HG03175 (cell line): Measurements from ENCODE around the gene BHMT2.

Source experiments
- ATAC-seq: cut with Tn5 transposase; IDR thresholded peaks from one replicate; pipeline ENCODE4 v1.9.1; 2021; ENCODE audit warnings: mild to moderate bottlenecking, moderate library complexity; ENCODE audit not compliant: unreplicated experiment

Gene BHMT2

GRCh38 chr5:79119486-79119885 is 49.9 kb downstream of the BHMT2 start:
- ATAC-seq, result no peak

GRCh38 chr5:79120221-79120620 is 50.7 kb downstream of the BHMT2 start:
- ATAC-seq, result no peak

GRCh38 chr5:79122973-79123372 is 53.4 kb downstream of the BHMT2 start:
- no peak for ATAC-seq

GRCh38 chr5:79124607-79125006 is 55.0 kb downstream of the BHMT2 start:
- no peak for ATAC-seq

GRCh38 chr5:79130781-79131180 is 61.2 kb downstream of the BHMT2 start:
- no peak for ATAC-seq

GRCh38 chr5:79133121-79133656 is 63.6 kb downstream of the BHMT2 start:
- no peak for ATAC-seq

- ATAC-seq, result no peak
Observed at GRCh38 chr5:79133657-79134451, 64.3 kb downstream of the BHMT2 start.

- no peak for ATAC-seq
Observed at GRCh38 chr5:79135790-79136553, 66.4 kb downstream of the BHMT2 start.

GRCh38 chr5:79136618-79137017 is 67.1 kb downstream of the BHMT2 start:
- no peak for ATAC-seq
